SK-N-SH (cell line): ENCODE results near the gene KLK5. TPM values are rescaled to one million over a fixed set of nuclear protein-coding genes. Genes with fewer than 3 reads are reported as not detected.

ENCODE experiments used
- CTCF ChIA-PET: fragments of 300-600, 350-600 bp; formaldehyde crosslinking; extraction: SDS; loops from one replicate; lab custom pipeline; 2021; lab: Yijun Ruan, JAX
- POLR2A ChIA-PET: fragments of 350-600 bp; sonication (Branson Sonifier 250); formaldehyde crosslinking; extraction: SDS; loops from one replicate; lab custom pipeline; 2020; ENCODE audit warnings: antibody characterized with exemption, inconsistent platforms; lab: Yijun Ruan, JAX
- DNase-seq: peaks from one replicate; pipeline ENCODE4 v3.0.0; 2012
- H2AFZ ChIP-seq: fragments of 200-600 bp; sonication (generic); 2 replicates; pipeline ENCODE4 v1.8.1; 2016; ENCODE audit warnings: antibody characterized with exemption, mild to moderate bottlenecking, low read depth
- H3F3A ChIP-seq: fragments of 200-600 bp; sonication (generic); replicated peaks from 2 replicates; pipeline ENCODE3; 2016; ENCODE audit warnings: antibody characterized with exemption, mild to moderate bottlenecking; ENCODE audit not compliant: insufficient read depth
- H3K27ac ChIP-seq, 2 experiments: fragments of 200-500 bp in 1 of 2; fragments of 200-600 bp in 1 of 2; sonication (Bioruptor generic) in 1 of 2; sonication (generic), shearing (Covaris generic) in 1 of 2; 2 replicates each; pipeline versions ENCODE4 v1.5.1 to v1.6.1; 2014 to 2016; ENCODE audit warnings: low read depth in 2 of 2, inconsistent platforms in 1 of 2, low read length in 1 of 2, mild to moderate bottlenecking in 1 of 2, mixed read lengths in 1 of 2
- H3K27me3 ChIP-seq: fragments of 200-600 bp; sonication (generic), shearing (Covaris generic); 2 replicates; pipeline ENCODE4 v1.6.1; 2016; ENCODE audit warnings: mixed run types; ENCODE audit not compliant: insufficient read depth
- H3K36me3 ChIP-seq, 2 experiments: fragments of 200-500 bp in 1 of 2; fragments of 200-600 bp in 1 of 2; sonication (Bioruptor generic) in 1 of 2; sonication (generic) in 1 of 2; replicated peaks in 1 of 2; 2 replicates each; pipeline versions ENCODE3 to v1.5.1; 2014 to 2016; ENCODE audit warnings: low read length in 1 of 2, mild to moderate bottlenecking in 1 of 2; ENCODE audit not compliant: insufficient read depth in 2 of 2, control insufficient read depth in 1 of 2
- H3K4me1 ChIP-seq, 2 experiments: fragments of 200-500 bp in 1 of 2; fragments of 200-600 bp in 1 of 2; sonication (Bioruptor generic) in 1 of 2; sonication (generic), shearing (Covaris generic) in 1 of 2; 2 replicates each; pipeline versions ENCODE4 v1.5.1 to v1.6.1; 2014 to 2016; ENCODE audit warnings: low read depth in 1 of 2, low read length in 1 of 2, mixed run types in 1 of 2; ENCODE audit not compliant: insufficient read depth in 2 of 2, control insufficient read depth in 1 of 2
- H3K4me2 ChIP-seq: fragments of 200-600 bp; sonication (generic), shearing (Covaris generic); 2 replicates; pipeline ENCODE4 v1.6.1; 2017; ENCODE audit warnings: mixed run types
- H3K4me3 ChIP-seq, 2 experiments: fragments of 200-500 bp in 1 of 2; fragments of 200-600 bp in 1 of 2; sonication (Bioruptor generic) in 1 of 2; sonication (generic), shearing (Covaris generic) in 1 of 2; 2 replicates each; pipeline versions ENCODE4 v1.5.1 to v1.8.1; 2014 to 2016; ENCODE audit warnings: low read depth in 2 of 2, inconsistent platforms in 1 of 2, low read length in 1 of 2, mild to moderate bottlenecking in 1 of 2, mixed read lengths in 1 of 2, moderate library complexity in 1 of 2
- H3K79me2 ChIP-seq: fragments of 200-600 bp; sonication (generic); 2 replicates; pipeline ENCODE4 v1.8.1; 2017; ENCODE audit warnings: mild to moderate bottlenecking; ENCODE audit not compliant: insufficient read depth
- H3K9ac ChIP-seq: fragments of 200-600 bp; sonication (generic); 2 replicates; pipeline ENCODE4 v1.6.1; 2017; ENCODE audit warnings: mixed run types
- H3K9me2 ChIP-seq: fragments of 200-600 bp; sonication (generic); 2 replicates; pipeline ENCODE4 v1.6.1; 2017; ENCODE audit warnings: mixed run types
- H3K9me3 ChIP-seq: fragments of 200-600 bp; sonication (generic); 2 replicates; pipeline ENCODE4 v1.6.1; 2017; ENCODE audit warnings: mixed run types, mild to moderate bottlenecking, moderate library complexity
- H4K20me1 ChIP-seq: fragments of 200-600 bp; sonication (generic); 2 replicates; pipeline ENCODE4 v1.6.1; 2017; ENCODE audit warnings: mild to moderate bottlenecking, mixed run types; ENCODE audit not compliant: insufficient read depth
- ELF1 ChIP-seq: IDR thresholded peaks from 2 replicates; pipeline ENCODE4 v1.4.0; 2012
- EZH2phosphoT487 ChIP-seq: fragments of 200-600 bp; sonication (generic); IDR thresholded peaks from 2 replicates; pipeline ENCODE4 v1.6.1; 2017; ENCODE audit warnings: low read depth, mixed run types, mild to moderate bottlenecking, antibody characterized with exemption, moderate library complexity, borderline replicate concordance
- GATA2 ChIP-seq: sonication (generic); formaldehyde crosslinking; IDR thresholded peaks from 2 replicates; pipeline ENCODE4 v1.5.0; 2020; ENCODE audit warnings: mild to moderate bottlenecking, missing genetic modification reagents
- JUND ChIP-seq: IDR thresholded peaks from 2 replicates; pipeline ENCODE4 v1.4.0; 2012
- RAD21 ChIP-seq: IDR thresholded peaks from 2 replicates; pipeline ENCODE4 v1.6.1; 2012; ENCODE audit warnings: mild to moderate bottlenecking, low read length
- TAF1 ChIP-seq: IDR thresholded peaks from 2 replicates; pipeline ENCODE4 v1.6.1; 2012; ENCODE audit warnings: low read depth, mild to moderate bottlenecking, low read length, moderate library complexity, borderline replicate concordance
- YY1 ChIP-seq: IDR thresholded peaks from 2 replicates; pipeline ENCODE4 v1.4.0; 2012; ENCODE audit warnings: low read depth, mild to moderate bottlenecking
- WGBS: methylation state at CpG from one replicate; pipeline ENCODE4 v1.1.6; 2017; ENCODE audit warnings: low lambda C conversion rate; 5-methylcytosine and 5-hydroxymethylcytosine counted together
- polyA plus RNA-seq, 3 experiments: library from polyadenylated mRNA; depleted of rRNA; stranded (reverse); fragments of >200 nt; gene quantifications; 2 replicates each; pipeline ENCODE4 v1.2.3, GENCODE V29; 2012
- TF ChIP-seq, protein P1 (sequence below): fragments of 150-350 bp; IDR thresholded peaks from 2 replicates; pipeline ENCODE4 v1.6.1; 2016; ENCODE audit warnings: mild to moderate bottlenecking, low read depth, low read length

Gene KLK5
- polyA plus RNA-seq, 1 of the 3 experiments (the other 2 are of a cell fraction): not detected

- DNase-seq: no peak
- no peaks in the 10 kb centered on the region for H3F3A ChIP-seq
- H4K20me1 ChIP-seq: no peaks in the 10 kb centered on the region
- H3K9me3 ChIP-seq: no peaks in the 10 kb centered on the region
- H3K4me3 ChIP-seq: no peak overlapping the region
- H3K4me1 ChIP-seq: no peaks in the 10 kb centered on the region
- no peak overlapping the region for H3K9ac ChIP-seq
- no peak overlapping the region for H3K27ac ChIP-seq
- ChIA-PET CTCF (interaction anchor here (0.5 to 1.8 kb wide), 4 partner anchors 88 to 624 kb away, joined by 3 to 9 read pairs (median 3); no protein-coding TSS in a partner anchor), POLR2A (no interaction called here)
- H2AFZ ChIP-seq: no peak overlapping the region
- peaks cover 49% of the 10 kb centered on the region; the same call in 1 of the 2 replicates for H3K27me3 ChIP-seq
- no peaks in the 10 kb centered on the region for H3K36me3 ChIP-seq
- no peaks in the 10 kb centered on the region for H3K9me2 ChIP-seq
- TF ChIP-seq EZH2phosphoT487: no peak
- no peak for TF ChIP-seq RAD21
- TF ChIP-seq YY1: no peak
- no peak for TF ChIP-seq JUND
- no peak for TF ChIP-seq ELF1
- no peak overlapping the region for H3K4me2 ChIP-seq
- WGBS: 14% methylated on average over 5 of the region's 5 CpGs
- H3K79me2 ChIP-seq: no peaks in the 10 kb centered on the region
Measured at GRCh38 chr19:50928831-50929230, 24.0 kb downstream of the KLK5 start.

DNA sequence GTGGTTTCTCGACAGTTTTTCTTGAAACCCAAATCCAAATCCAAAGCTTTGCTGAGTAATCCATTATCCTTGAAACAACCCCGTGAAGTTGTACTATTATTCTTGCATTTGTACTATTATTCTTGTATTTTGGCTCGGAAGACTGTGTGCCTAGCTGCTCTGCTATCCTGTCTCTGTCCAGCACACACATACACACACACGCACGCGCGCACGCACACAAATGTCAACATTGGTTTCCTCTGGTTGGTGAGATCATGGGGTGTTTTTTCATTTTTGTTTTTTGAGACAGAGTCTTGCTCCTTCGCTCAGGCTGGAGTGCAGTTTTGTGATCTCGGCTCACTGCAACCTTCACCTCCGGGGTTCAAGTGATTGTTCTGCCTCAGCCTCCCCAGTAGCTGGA, 26.7 kb downstream of the KLK5 start:
- ChIA-PET POLR2A (no interaction called here), CTCF (no interaction called here)
- H3K9ac ChIP-seq: no peak overlapping the region
- no peaks in the 10 kb centered on the region for H3K9me3 ChIP-seq
- no peaks in the 10 kb centered on the region for H3K9me2 ChIP-seq
- peaks cover 53% of the 10 kb centered on the region; the same call in 1 of the 2 replicates for H3K27me3 ChIP-seq
- H3K27ac ChIP-seq: no peak overlapping the region
- H3K4me3 ChIP-seq: no peak overlapping the region
- no peaks in the 10 kb centered on the region for H3K79me2 ChIP-seq
- no peak overlapping the region for H2AFZ ChIP-seq
- no peaks in the 10 kb centered on the region; a peak in 1 of 4 replicates for H3K4me1 ChIP-seq
- no peak for DNase-seq
- H3K4me2 ChIP-seq: no peak overlapping the region
- no peaks in the 10 kb centered on the region for H4K20me1 ChIP-seq
- no peak for TF ChIP-seq TAF1
- TF ChIP-seq ELF1: no peak
- no peaks in the 10 kb centered on the region for H3F3A ChIP-seq
- WGBS: 47% methylated on average over 11 of the region's 11 CpGs
- H3K36me3 ChIP-seq: no peaks in the 10 kb centered on the region

GRCh38 chr19:50925734-50926133, 27.1 kb downstream of the KLK5 start:
- Histone ChIP-seq H3K79me2 (no peaks in the 10 kb centered on the region), H3K4me2 (no peak overlapping the region), H3K4me1 (no peaks in the 10 kb centered on the region; a peak in 1 of 4 replicates), H4K20me1 (no peaks in the 10 kb centered on the region), H3K4me3 (no peak overlapping the region), H3K9me3 (no peaks in the 10 kb centered on the region), H3K27ac (no peak overlapping the region), H3F3A (no peaks in the 10 kb centered on the region), H3K27me3 (peaks cover 55% of the 10 kb centered on the region; the same call in 1 of the 2 replicates), H3K36me3 (no peaks in the 10 kb centered on the region), H3K9ac (no peak overlapping the region), H3K9me2 (no peaks in the 10 kb centered on the region), H2AFZ (no peak overlapping the region)
- WGBS: 67% methylated on average over 2 of the region's 2 CpGs
- TF ChIP-seq, protein P1, sequence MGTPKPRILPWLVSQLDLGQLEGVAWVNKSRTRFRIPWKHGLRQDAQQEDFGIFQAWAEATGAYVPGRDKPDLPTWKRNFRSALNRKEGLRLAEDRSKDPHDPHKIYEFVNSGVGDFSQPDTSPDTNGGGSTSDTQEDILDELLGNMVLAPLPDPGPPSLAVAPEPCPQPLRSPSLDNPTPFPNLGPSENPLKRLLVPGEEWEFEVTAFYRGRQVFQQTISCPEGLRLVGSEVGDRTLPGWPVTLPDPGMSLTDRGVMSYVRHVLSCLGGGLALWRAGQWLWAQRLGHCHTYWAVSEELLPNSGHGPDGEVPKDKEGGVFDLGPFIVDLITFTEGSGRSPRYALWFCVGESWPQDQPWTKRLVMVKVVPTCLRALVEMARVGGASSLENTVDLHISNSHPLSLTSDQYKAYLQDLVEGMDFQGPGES: no peak
- no peak for TF ChIP-seq GATA2
- POLR2A ChIA-PET: no interaction called here
- CTCF ChIA-PET: no interaction called here
- no peak for DNase-seq
